ENCODE data around the gene C11orf16. TPM values are rescaled to one million over a fixed set of nuclear protein-coding genes. Genes with fewer than 3 reads are reported as not detected.
A peak's percentile ranks its signal among the peaks of the same experiment; 100 is the strongest.
"Not testable (repeated sequence)": the region's sequence is repeated elsewhere in the genome, so short reads cannot be mapped to it uniquely, and the experiment has no call there.

The C11orf16 gene
- polyA plus RNA-seq, 12 donors = 0.22 TPM; not detected in 11

GRCh38 chr11:8891185-8891584 is 41.6 kb downstream of the C11orf16 start:
- DNase-seq = not testable (repeated sequence)

GRCh38 chr11:8886322-8886721 is 46.4 kb downstream of the C11orf16 start:
- DNase-seq = no peak

- DNase-seq = not testable (repeated sequence)
These were observed 51.2 kb downstream of the C11orf16 start for GRCh38 chr11:8881585-8881984.

- DNase-seq = no peak
These were observed 54.0 kb downstream of the C11orf16 start for GRCh38 chr11:8878771-8879170.

GRCh38 chr11:8873741-8874405 is 58.9 kb downstream of the C11orf16 start:
- DNase-seq = no peak

GRCh38 chr11:8871962-8872361 is 60.8 kb downstream of the C11orf16 start:
- DNase-seq = peak; percentile 41

- peak; percentile 93 for DNase-seq
These were observed 61.5 kb downstream of the C11orf16 start for GRCh38 chr11:8871171-8871775.

GRCh38 chr11:8870411-8871170 is 62.2 kb downstream of the C11orf16 start:
- peak; percentile 67 for DNase-seq

Other genes with a start within 250 kb of the C11orf16 start
- gene AKIP1, start 21.8 kb downstream of the C11orf16 start, polyA plus RNA-seq (ENCODE audit: insufficient read length in 12 of 12) = 10 to 100 TPM in 11 of 12 donors, not detected in 1; 18.4 to 26.5 (median 22.8) TPM
- gene ASCL3, start 10.1 kb upstream of the C11orf16 start, polyA plus RNA-seq (ENCODE audit: insufficient read length in 12 of 12) = under 1 TPM in 1 of 12 donors, not detected in 11; 0.90 TPM
- 10 to 100 TPM in 11 of 12 donors, not detected in 1; 31.7 to 54.2 (median 41.3) TPM for gene TMEM9B, start 31.5 kb upstream of the C11orf16 start, polyA plus RNA-seq (ENCODE audit: insufficient read length in 12 of 12)
- 1 to 10 TPM in 5 of 12 donors, under 1 TPM in 5, not detected in 2; 0.76 to 1.4 (median 0.99) TPM for gene NRIP3, start 71.1 kb upstream of the C11orf16 start, polyA plus RNA-seq (ENCODE audit: insufficient read length in 12 of 12)
- 10 to 100 TPM in 11 of 12 donors, not detected in 1; 24.0 to 46.9 (median 32.6) TPM for gene SCUBE2, start 158.7 kb upstream of the C11orf16 start, polyA plus RNA-seq (ENCODE audit: insufficient read length in 12 of 12)